ENCODE measurements around the gene SECISBP2L.

The SECISBP2L gene

GRCh38 chr15:49040151-49040550, 6.1 kb downstream of the SECISBP2L start:
- H3K4me1 ChIP-seq (ENCODE audit: control insufficient read depth in 2 of 2, insufficient read depth in 2 of 2, low read length in 2 of 2): peaks cover 10 to 23% of the 10 kb centered on the region in 2 donors
- no peak overlapping the region for H3K4me3 ChIP-seq (ENCODE audit: low read length in 2 of 2)
- no peaks in the 10 kb centered on the region for H3K27me3 ChIP-seq (ENCODE audit: control insufficient read depth in 2 of 2, insufficient read depth in 2 of 2, low read length in 2 of 2)
- H3K36me3 ChIP-seq (ENCODE audit: control insufficient read depth in 2 of 2, insufficient read depth in 2 of 2, low read length in 2 of 2): peaks cover 2 to 7% of the 10 kb centered on the region in 2 donors
- H3K9me3 ChIP-seq (ENCODE audit: control insufficient read depth in 2 of 2, low read length in 2 of 2): no peaks in the 10 kb centered on the region
- H3K27ac ChIP-seq (ENCODE audit: low read depth in 2 of 2, low read length in 2 of 2): no peak overlapping the region
- H3K9ac ChIP-seq (ENCODE audit: low read depth in 1 of 2, low read length in 2 of 2): no peak overlapping the region

GRCh38 chr15:49038382-49038781, 7.9 kb downstream of the SECISBP2L start:
- Histone ChIP-seq H3K27me3 (ENCODE audit: control insufficient read depth in 2 of 2, insufficient read depth in 2 of 2, low read length in 2 of 2) (no peaks in the 10 kb centered on the region), H3K36me3 (ENCODE audit: control insufficient read depth in 2 of 2, insufficient read depth in 2 of 2, low read length in 2 of 2) (peaks cover 8 to 14% of the 10 kb centered on the region in 2 donors), H3K4me1 (ENCODE audit: control insufficient read depth in 2 of 2, insufficient read depth in 2 of 2, low read length in 2 of 2) (peaks cover 3 to 16% of the 10 kb centered on the region in 2 donors), H3K4me3 (ENCODE audit: low read length in 2 of 2) (no peak overlapping the region), H3K9me3 (ENCODE audit: control insufficient read depth in 2 of 2, low read length in 2 of 2) (no peaks in the 10 kb centered on the region), H3K27ac (ENCODE audit: low read depth in 2 of 2, low read length in 2 of 2) (no peak overlapping the region), H3K9ac (ENCODE audit: low read depth in 1 of 2, low read length in 2 of 2) (no peak overlapping the region)

DNA sequence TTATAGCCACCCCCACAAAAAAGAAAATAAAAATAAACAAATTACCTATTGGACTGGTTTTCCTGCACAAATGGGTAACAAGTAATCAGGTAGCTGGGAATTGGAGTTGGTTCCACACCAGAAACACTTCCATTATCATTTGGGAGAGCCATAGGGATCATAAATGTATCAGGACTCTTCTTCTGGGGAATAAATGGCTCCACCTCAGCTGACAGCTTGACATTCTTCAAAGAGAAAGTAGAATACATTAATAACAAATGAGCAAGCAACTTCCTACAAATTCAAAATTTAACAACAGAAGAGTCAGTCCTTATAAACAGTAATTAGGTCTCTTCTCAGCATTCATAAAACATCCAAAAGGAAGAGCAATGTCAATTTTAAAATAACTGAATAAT, 8.7 kb downstream of the SECISBP2L start:
- Histone ChIP-seq H3K4me3 (ENCODE audit: low read length in 2 of 2) (no peak overlapping the region), H3K9me3 (ENCODE audit: control insufficient read depth in 2 of 2, low read length in 2 of 2) (no peaks in the 10 kb centered on the region), H3K4me1 (ENCODE audit: control insufficient read depth in 2 of 2, insufficient read depth in 2 of 2, low read length in 2 of 2) (peaks cover 3 to 16% of the 10 kb centered on the region in 2 donors), H3K27ac (ENCODE audit: low read depth in 2 of 2, low read length in 2 of 2) (no peak overlapping the region), H3K36me3 (ENCODE audit: control insufficient read depth in 2 of 2, insufficient read depth in 2 of 2, low read length in 2 of 2) (peaks cover 14 to 15% of the 10 kb centered on the region in 2 donors), H3K9ac (ENCODE audit: low read depth in 1 of 2, low read length in 2 of 2) (no peak overlapping the region), H3K27me3 (ENCODE audit: control insufficient read depth in 2 of 2, insufficient read depth in 2 of 2, low read length in 2 of 2) (no peaks in the 10 kb centered on the region)

- H3K27me3 ChIP-seq (ENCODE audit: control insufficient read depth in 2 of 2, insufficient read depth in 2 of 2, low read length in 2 of 2): no peaks in the 10 kb centered on the region
- peaks cover 15 to 20% of the 10 kb centered on the region in 2 donors for H3K36me3 ChIP-seq (ENCODE audit: control insufficient read depth in 2 of 2, insufficient read depth in 2 of 2, low read length in 2 of 2)
- no peak overlapping the region for H3K4me3 ChIP-seq (ENCODE audit: low read length in 2 of 2)
- H3K9ac ChIP-seq (ENCODE audit: low read depth in 1 of 2, low read length in 2 of 2): no peak overlapping the region
- H3K9me3 ChIP-seq (ENCODE audit: control insufficient read depth in 2 of 2, low read length in 2 of 2): no peaks in the 10 kb centered on the region
- H3K4me1 ChIP-seq (ENCODE audit: control insufficient read depth in 2 of 2, insufficient read depth in 2 of 2, low read length in 2 of 2): peaks cover 3 to 16% of the 10 kb centered on the region in 2 donors
- H3K27ac ChIP-seq (ENCODE audit: low read depth in 2 of 2, low read length in 2 of 2): no peak overlapping the region
These were observed 9.3 kb downstream of the SECISBP2L start for GRCh38 chr15:49036650-49037545.

DNA sequence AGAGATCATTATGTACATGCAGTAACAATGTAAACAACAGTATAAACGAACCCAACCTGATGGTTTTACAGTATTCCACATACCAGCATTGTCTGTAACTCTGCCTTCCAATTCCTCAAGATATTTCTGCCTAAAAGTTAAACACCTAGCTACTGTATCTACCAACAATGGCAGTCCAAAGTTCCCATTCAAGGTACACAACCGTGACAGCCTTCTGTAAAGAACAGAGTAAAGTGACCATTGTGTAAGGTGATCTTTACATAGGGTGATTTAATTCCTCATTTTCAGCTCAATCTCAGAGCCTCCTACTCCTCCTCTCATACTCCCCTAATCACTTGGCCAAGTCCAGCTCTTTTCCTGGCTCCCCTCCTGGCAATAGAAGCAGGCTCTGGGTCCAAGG, 10.4 kb downstream of the SECISBP2L start:
- H3K36me3 ChIP-seq (ENCODE audit: control insufficient read depth in 2 of 2, insufficient read depth in 2 of 2, low read length in 2 of 2): peaks cover 15 to 23% of the 10 kb centered on the region in 2 donors
- no peak overlapping the region for H3K4me3 ChIP-seq (ENCODE audit: low read length in 2 of 2)
- no peaks in the 10 kb centered on the region for H3K9me3 ChIP-seq (ENCODE audit: control insufficient read depth in 2 of 2, low read length in 2 of 2)
- peak overlapping the region; percentile 40 to 63 for H3K27ac ChIP-seq (ENCODE audit: low read depth in 2 of 2, low read length in 2 of 2)
- H3K9ac ChIP-seq (ENCODE audit: low read depth in 1 of 2, low read length in 2 of 2): no peak overlapping the region
- H3K27me3 ChIP-seq (ENCODE audit: control insufficient read depth in 2 of 2, insufficient read depth in 2 of 2, low read length in 2 of 2): no peaks in the 10 kb centered on the region
- peaks cover 3 to 16% of the 10 kb centered on the region in 2 donors for H3K4me1 ChIP-seq (ENCODE audit: control insufficient read depth in 2 of 2, insufficient read depth in 2 of 2, low read length in 2 of 2)

- Histone ChIP-seq H3K4me1 (ENCODE audit: control insufficient read depth in 2 of 2, insufficient read depth in 2 of 2, low read length in 2 of 2) (peaks cover 3 to 16% of the 10 kb centered on the region in 2 donors), H3K27me3 (ENCODE audit: control insufficient read depth in 2 of 2, insufficient read depth in 2 of 2, low read length in 2 of 2) (no peaks in the 10 kb centered on the region), H3K4me3 (ENCODE audit: low read length in 2 of 2) (no peak overlapping the region), H3K9ac (ENCODE audit: low read depth in 1 of 2, low read length in 2 of 2) (no peak overlapping the region), H3K9me3 (ENCODE audit: control insufficient read depth in 2 of 2, low read length in 2 of 2) (no peaks in the 10 kb centered on the region), H3K36me3 (ENCODE audit: control insufficient read depth in 2 of 2, insufficient read depth in 2 of 2, low read length in 2 of 2) (peaks cover 27 to 30% of the 10 kb centered on the region in 2 donors), H3K27ac (ENCODE audit: low read depth in 2 of 2, low read length in 2 of 2) (no peak overlapping the region)
These were observed 13.6 kb downstream of the SECISBP2L start for GRCh38 chr15:49032601-49033145.

DNA sequence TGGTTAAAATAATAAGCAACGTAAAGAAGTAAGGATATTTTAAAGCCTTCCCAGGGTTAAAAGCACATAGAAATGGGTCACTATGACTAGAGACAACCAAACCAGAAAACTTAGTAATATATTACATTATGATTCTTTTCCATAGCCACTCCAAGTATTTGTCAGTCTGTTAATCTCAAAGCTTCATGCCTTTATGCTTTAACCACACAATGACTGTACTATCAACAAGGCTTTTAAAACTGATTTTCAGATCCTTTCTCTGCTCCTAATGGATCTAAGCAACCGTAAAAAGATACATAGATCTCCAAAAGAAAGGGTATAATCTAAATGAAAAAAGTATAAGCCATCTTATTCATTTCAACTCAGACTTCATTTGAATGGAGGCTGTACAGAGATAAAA, 14.4 kb downstream of the SECISBP2L start:
- Histone ChIP-seq H3K27me3 (ENCODE audit: control insufficient read depth in 2 of 2, insufficient read depth in 2 of 2, low read length in 2 of 2) (no peaks in the 10 kb centered on the region), H3K4me3 (ENCODE audit: low read length in 2 of 2) (no peak overlapping the region), H3K9ac (ENCODE audit: low read depth in 1 of 2, low read length in 2 of 2) (no peak overlapping the region), H3K4me1 (ENCODE audit: control insufficient read depth in 2 of 2, insufficient read depth in 2 of 2, low read length in 2 of 2) (peaks cover 1 to 15% of the 10 kb centered on the region in 2 donors), H3K27ac (ENCODE audit: low read depth in 2 of 2, low read length in 2 of 2) (no peak overlapping the region), H3K9me3 (ENCODE audit: control insufficient read depth in 2 of 2, low read length in 2 of 2) (no peaks in the 10 kb centered on the region), H3K36me3 (ENCODE audit: control insufficient read depth in 2 of 2, insufficient read depth in 2 of 2, low read length in 2 of 2) (peaks cover 27 to 32% of the 10 kb centered on the region in 2 donors)

GRCh38 chr15:49026700-49027099, 19.5 kb downstream of the SECISBP2L start:
- no peak overlapping the region for H3K4me3 ChIP-seq (ENCODE audit: low read length in 2 of 2)
- H3K27ac ChIP-seq (ENCODE audit: low read depth in 2 of 2, low read length in 2 of 2): no peak overlapping the region
- H3K9ac ChIP-seq (ENCODE audit: low read depth in 1 of 2, low read length in 2 of 2): no peak overlapping the region
- H3K36me3 ChIP-seq (ENCODE audit: control insufficient read depth in 2 of 2, insufficient read depth in 2 of 2, low read length in 2 of 2): peaks cover 13 to 28% of the 10 kb centered on the region in 2 donors
- no peaks in the 10 kb centered on the region for H3K9me3 ChIP-seq (ENCODE audit: control insufficient read depth in 2 of 2, low read length in 2 of 2)
- no peaks in the 10 kb centered on the region for H3K4me1 ChIP-seq (ENCODE audit: control insufficient read depth in 2 of 2, insufficient read depth in 2 of 2, low read length in 2 of 2)
- no peaks in the 10 kb centered on the region for H3K27me3 ChIP-seq (ENCODE audit: control insufficient read depth in 2 of 2, insufficient read depth in 2 of 2, low read length in 2 of 2)

GRCh38 chr15:49024840-49025239, 21.4 kb downstream of the SECISBP2L start:
- H3K36me3 ChIP-seq (ENCODE audit: control insufficient read depth in 2 of 2, insufficient read depth in 2 of 2, low read length in 2 of 2): peaks cover 17 to 34% of the 10 kb centered on the region in 2 donors
- H3K9me3 ChIP-seq (ENCODE audit: control insufficient read depth in 2 of 2, low read length in 2 of 2): no peaks in the 10 kb centered on the region
- H3K4me3 ChIP-seq (ENCODE audit: low read length in 2 of 2): no peak overlapping the region
- H3K27ac ChIP-seq (ENCODE audit: low read depth in 2 of 2, low read length in 2 of 2): no peak overlapping the region
- H3K27me3 ChIP-seq (ENCODE audit: control insufficient read depth in 2 of 2, insufficient read depth in 2 of 2, low read length in 2 of 2): no peaks in the 10 kb centered on the region
- H3K9ac ChIP-seq (ENCODE audit: low read depth in 1 of 2, low read length in 2 of 2): no peak overlapping the region
- H3K4me1 ChIP-seq (ENCODE audit: control insufficient read depth in 2 of 2, insufficient read depth in 2 of 2, low read length in 2 of 2): no peaks in the 10 kb centered on the region

DNA sequence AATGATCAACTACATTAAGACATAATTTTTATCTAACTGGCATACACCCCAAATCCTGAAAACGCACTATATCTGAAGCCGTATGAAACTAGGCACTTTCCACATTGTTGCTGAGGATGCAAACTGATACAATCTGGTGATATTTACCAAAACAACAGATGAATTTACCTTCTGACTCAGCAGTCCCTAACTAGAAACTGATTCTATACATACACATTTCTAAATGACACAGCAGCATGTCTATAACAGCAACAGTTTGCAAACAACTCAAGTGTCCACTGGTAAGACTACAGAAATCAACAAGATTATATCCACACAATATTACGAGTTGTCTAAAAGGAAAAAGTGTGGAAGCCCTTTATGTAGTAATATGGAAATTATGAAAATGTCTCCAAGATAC, 22.9 kb downstream of the SECISBP2L start:
- Histone ChIP-seq H3K9ac (ENCODE audit: low read depth in 1 of 2, low read length in 2 of 2) (no peak overlapping the region), H3K9me3 (ENCODE audit: control insufficient read depth in 2 of 2, low read length in 2 of 2) (peaks cover 0 to 2% of the 10 kb centered on the region in 2 donors), H3K36me3 (ENCODE audit: control insufficient read depth in 2 of 2, insufficient read depth in 2 of 2, low read length in 2 of 2) (peaks cover 14 to 27% of the 10 kb centered on the region in 2 donors), H3K4me3 (ENCODE audit: low read length in 2 of 2) (no peak overlapping the region), H3K27me3 (ENCODE audit: control insufficient read depth in 2 of 2, insufficient read depth in 2 of 2, low read length in 2 of 2) (no peaks in the 10 kb centered on the region), H3K27ac (ENCODE audit: low read depth in 2 of 2, low read length in 2 of 2) (no peak overlapping the region), H3K4me1 (ENCODE audit: control insufficient read depth in 2 of 2, insufficient read depth in 2 of 2, low read length in 2 of 2) (no peaks in the 10 kb centered on the region)
